Astrocyte of the spinal cord (primary cell): Measurements from ENCODE around the gene RPRM.
"Not testable (repeated sequence)": the region's sequence is repeated elsewhere in the genome, so short reads cannot be mapped to it uniquely, and the experiment has no call there.

Source experiments
- DNase-seq: peaks from one replicate; pipeline ENCODE4 v3.0.0; 2011; ENCODE audit warnings: low read depth, low spot score
- H3K4me3 ChIP-seq: 2 replicates; pipeline ENCODE4 v1.5.1; 2011; ENCODE audit warnings: low read depth, mild to moderate bottlenecking, low read length, moderate library complexity
- CTCF ChIP-seq: IDR thresholded peaks from 2 replicates; pipeline ENCODE4 v1.5.1; 2012; ENCODE audit warnings: low read depth, mild to moderate bottlenecking, low read length, inconsistent platforms
- in situ Hi-C: cut with HindIII; loops from 2 replicates; pipeline ENCODE4 v1.10.0; 2017; ENCODE audit warnings: low sequenced_read_pairs

The RPRM gene

GRCh38 chr2:153478289-153479261 is at the start of gene RPRM:
Gene RPRM, minus strand, starts transcription at chr2:153478762. Its CDS starts 197 bp downstream, at chr2:153478565.
- in situ Hi-C loops: no loop called here
- peak within 1 kb of the TSS; percentile 40 for H3K4me3 ChIP-seq
- peak; percentile 85 for TF ChIP-seq CTCF

GRCh38 chr2:153519257-153519875 is 40.8 kb upstream of the RPRM start:
- DNase-seq: peak; percentile 56
- in situ Hi-C loops: no loop called here
- H3K4me3 ChIP-seq: no peak overlapping the region
- peak; percentile 62 for TF ChIP-seq CTCF

More at GRCh38 chr2:153478289-153479261, at the start of gene RPRM:
- DNase-seq: peak; percentile 64

GRCh38 chr2:153512331-153512730 is 33.8 kb upstream of the RPRM start:
- TF ChIP-seq CTCF: no peak
- no peak overlapping the region for H3K4me3 ChIP-seq
- in situ Hi-C loops: no loop called here
- no peak for DNase-seq

GRCh38 chr2:153510996-153511395 is 32.4 kb upstream of the RPRM start:
- no peak overlapping the region for H3K4me3 ChIP-seq
- DNase-seq: no peak
- in situ Hi-C loops: no loop called here
- TF ChIP-seq CTCF: no peak

- H3K4me3 ChIP-seq: no peak overlapping the region
- DNase-seq: no peak
- no peak for TF ChIP-seq CTCF
- in situ Hi-C loops: no loop called here
These were observed 30.6 kb upstream of the RPRM start for GRCh38 chr2:153509133-153509532.

GRCh38 chr2:153506499-153506898 is 27.9 kb upstream of the RPRM start:
- in situ Hi-C loops, DNase-seq, H3K4me3 ChIP-seq: not testable (repeated sequence)

- in situ Hi-C loops: no loop called here
- no peak for TF ChIP-seq CTCF
- DNase-seq: no peak
- no peak overlapping the region for H3K4me3 ChIP-seq
These were observed 20.9 kb upstream of the RPRM start for GRCh38 chr2:153499439-153499838.
